HG03565 (cell line): ENCODE measurements around the gene CYB561D1.

Source experiments
- ATAC-seq: cut with Tn5 transposase; IDR thresholded peaks from one replicate; pipeline ENCODE4 v1.9.1; 2021; ENCODE audit warnings: mild to moderate bottlenecking, moderate library complexity; ENCODE audit not compliant: unreplicated experiment

CYB561D1 gene

DNA sequence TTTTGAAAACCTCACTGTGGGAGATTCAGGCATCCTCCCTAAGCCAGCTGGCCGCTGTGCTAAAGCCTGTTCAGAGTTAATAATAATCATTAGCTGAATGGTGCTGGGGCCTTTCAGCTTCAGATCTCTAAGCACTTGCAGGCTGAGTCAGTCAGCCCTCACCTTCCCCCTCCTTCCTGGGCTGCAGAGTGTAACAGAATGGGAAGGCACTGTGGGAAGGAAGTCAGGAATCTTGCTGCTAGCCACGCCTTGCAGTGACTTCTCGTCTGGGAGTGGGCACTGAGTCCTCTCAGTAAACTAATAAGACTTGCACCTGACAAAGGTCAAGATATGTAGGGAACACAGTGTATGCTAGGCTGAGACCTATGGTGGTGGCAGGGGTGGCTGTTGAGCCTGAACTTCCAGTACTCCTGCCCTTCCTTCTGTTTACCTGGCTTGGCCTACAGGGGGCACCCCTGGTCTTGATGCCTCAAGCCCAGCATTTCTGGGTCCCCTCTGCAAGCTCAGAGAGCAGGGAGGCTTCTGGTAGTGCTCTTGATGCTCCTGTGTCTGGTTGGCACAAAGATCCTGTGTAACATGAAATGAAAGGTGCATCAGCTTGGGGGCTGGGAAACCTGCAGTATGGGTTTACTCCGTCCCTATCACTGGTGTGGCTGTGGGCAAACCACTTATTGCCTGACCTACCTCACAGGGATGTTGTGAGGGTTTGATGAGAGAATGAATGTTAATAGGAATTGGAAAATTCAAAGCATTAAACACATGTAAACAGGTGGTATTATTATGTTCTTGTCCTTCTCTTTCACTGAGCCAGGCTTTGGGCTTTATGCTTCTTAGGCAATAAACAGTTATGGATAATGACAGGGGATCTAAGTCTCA lies 6.0 kb downstream of the CYB561D1 start:
- no peak for ATAC-seq

DNA sequence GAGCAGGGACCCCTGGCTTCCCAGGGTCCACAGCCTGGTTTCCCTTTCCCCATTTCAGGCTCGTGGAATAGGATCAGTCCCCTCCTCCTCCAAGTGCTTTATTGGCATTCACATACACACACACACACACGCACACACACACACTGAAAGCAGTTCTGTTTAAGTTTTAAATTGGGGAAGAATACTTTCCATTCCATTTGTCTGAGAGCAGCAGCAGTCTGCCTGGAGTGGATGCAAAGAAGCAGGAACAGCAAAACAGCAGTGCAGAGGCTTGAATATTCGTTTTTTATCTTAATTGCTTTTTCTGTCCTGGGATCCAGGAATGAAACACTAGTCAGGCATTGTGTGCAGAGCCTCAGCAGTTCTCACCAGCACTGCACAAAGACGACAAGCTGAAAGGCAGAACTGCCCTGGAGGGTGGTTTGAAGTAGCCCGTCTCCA lies 7.1 kb downstream of the CYB561D1 start:
- no peak for ATAC-seq

DNA sequence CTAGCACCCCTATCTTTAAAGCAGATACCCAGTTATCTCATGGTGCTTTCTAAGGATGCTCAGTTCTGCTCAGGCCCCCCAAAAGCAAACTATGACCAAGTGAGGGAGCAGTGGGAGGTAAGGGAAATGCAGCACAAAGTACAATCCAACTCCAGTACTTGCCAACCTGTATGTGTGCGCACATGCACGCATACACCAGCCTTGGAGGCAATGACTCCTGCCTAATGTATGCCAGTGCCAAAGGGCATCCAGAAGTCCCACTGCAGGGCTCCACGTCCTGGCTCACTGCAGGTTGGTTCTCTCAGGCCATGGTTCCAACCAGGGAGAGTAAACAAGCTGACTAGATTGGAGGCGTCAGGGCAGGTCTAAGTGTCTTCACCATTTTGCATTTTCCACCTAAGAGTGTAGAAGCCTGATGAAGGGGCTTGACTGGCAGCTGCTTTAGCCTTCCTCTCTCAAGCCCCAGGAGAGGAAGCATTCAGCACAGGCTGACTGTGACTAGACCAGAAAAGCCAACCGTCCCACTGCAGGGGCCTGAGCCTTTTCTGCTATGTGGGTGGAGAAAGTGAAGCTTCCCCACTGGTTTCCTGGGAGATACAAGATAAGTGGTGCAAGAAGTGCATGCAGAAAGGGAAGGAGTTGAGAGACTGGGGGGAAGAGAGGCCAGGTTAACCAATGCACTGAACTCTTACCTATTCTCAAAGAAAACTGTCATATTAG lies 7.9 kb downstream of the CYB561D1 start:
- ATAC-seq = no peak

DNA sequence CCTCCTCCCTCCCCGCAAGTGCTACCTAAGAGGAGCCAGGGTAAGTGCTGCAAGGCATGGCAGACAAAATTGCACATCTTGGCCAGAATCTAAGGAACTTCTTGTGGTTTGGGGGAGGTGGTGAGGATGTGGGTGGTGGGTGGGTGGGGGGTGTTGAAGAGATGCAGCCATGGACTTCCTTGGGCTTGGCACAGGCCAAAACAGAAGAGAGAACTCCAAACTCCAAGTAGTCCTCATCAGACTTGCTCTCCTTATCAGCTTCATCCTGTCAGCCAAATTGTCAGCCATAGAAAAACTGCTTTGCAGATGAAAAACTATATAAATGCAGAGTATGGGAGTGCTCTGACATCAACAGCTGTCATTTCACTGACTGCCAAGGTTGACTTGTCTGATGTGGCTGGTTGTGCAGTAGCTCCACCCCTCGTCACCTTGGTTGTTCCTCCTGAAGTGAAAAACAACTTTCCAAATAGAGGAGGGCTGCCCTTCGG lies 8.5 kb downstream of the CYB561D1 start:
- ATAC-seq = no peak

DNA sequence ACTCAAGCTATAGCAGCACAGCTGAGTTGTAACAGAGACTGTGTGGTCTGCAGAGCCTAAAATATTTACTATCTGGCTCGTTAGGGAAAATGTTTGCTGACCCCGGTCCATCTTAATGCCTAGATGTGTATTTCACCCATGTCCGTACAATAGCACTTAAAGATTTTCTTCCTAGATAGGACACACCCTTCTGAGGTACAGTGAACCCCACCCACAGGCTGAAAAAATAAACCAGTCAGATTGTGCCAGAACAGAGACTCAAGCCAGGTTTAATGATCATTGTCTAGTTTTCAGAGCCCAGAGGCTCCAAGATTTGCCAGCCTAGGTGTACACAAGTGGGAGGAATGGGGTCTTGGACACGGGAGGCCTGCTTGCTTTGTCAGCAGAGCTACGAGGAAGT lies 10.0 kb downstream of the CYB561D1 start:
- ATAC-seq = no peak

DNA sequence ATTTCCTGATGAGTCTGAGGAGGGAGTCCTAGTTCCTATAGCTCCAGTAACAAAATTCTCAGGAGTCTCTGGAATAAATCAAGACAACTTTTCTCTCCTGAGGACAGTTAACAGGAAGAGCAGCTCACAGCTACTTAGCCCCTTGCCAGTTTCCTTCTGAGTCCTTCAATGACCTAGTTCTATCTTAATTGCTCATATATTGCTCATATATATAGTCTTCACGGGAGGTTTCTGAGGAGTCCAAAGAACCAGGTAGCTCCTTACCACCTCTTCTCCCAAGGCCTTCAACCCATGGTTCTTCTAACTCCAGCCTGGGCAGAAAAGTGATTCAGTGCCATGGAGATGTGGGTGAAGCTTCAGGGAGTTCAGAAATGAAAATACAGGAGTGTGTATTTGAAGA lies 11.1 kb downstream of the CYB561D1 start:
- no peak for ATAC-seq

DNA sequence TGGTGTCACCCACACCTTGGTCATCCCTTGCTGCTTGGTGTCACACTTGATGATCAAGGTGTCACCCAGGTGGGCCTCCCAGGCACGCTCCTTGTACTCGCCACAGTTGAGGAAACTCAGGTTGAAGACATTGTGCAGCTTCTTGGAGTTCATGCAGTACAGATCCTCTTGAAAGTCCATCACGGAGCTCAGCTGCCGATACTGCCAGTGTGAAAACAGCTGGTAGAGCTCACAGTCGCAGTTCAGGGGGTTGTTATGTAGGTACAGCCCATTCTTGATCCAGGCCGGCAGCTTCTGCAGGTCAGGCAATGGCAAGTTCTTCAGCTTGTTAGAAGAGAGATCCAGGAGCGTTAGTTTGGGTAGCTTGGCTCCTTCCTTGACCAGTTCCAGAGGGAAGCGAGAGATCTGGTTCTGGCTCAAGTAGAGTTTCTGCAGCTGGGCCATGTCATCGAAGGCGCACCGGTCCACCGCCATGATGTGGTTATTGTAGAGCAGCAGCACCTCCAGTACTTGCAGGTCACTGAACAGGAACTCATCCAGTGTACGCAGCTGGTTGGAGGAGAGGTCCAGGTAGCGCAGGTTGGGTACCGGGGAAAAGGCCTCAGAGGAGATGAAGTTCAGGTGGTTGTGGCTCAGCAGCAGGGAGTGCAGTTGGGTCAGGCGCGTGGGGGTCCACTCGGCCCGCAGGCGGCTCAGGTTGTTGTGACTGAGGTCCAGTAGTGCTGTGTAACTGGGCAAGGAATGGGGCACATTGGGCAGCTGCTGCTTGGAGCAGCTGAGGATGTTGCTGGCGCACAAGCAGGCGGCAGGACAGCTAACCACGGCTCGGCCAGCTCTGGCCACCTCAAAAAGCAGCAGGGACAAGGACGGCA lies 14.3 kb downstream of the CYB561D1 start:
- ATAC-seq = no peak

DNA sequence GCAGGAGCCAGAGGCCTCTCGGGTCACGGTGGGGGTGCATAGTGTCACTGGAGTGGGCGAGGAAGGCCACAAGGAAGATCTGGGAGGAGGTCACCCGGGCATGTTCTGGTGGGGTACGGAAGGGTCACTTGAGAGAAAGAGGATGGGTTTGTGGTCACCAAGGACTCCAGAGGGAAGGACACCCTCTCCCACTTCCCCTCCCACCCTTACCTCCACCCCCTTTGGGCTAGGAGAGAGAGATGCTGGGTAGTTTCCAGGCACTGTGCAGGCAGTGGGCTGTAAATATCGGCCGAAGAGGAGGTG lies 14.9 kb downstream of the CYB561D1 start:
- ATAC-seq = no peak

DNA sequence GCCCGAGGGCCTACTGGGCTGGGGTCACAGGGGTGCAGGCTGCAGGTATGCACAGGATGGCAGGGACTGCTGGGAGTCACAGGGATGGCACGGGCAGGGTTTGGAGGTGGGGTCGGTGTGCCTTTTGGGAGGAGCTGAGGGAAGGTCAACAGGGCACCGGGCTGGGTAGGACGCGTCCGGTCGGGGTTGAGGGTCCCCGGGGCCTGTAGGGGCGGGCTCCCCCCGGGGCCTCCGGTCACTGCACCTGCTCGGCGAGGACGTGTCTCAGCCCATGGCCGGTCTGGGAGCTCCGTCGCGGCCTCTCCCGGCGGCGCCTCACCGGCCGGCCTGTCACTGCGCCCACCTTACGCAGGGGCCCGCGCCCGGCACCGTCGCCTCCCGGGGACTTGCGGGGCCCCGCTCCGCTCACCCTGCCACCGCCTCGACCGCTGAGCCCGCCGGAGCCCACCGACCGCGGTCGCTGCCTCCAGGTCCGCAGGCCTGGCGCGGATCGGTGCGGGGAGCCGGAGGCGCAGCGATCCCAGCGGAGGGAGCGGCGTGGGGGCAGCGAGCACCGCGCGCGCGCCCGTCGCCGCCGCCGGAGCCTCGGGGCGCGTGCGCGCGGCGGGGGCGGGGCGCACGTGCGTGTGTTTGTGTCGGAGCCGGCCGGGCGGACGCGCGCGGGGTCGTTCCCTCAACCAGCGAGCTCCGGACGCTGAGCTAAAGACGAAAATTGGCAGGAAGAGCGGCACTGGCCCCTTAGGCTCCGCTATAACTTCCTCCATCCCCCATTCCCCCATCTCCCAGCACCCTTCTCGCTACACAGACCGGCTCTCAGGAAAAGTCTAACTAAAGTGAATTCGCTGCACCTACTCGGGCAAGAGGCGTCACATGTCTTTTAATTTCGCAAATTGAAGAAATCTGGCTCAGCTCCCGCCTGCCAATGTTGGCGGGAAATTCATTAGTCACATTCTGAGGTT lies 15.6 kb downstream of the CYB561D1 start, which contains the start of gene AMIGO1:
AMIGO1 (minus strand) TSS at position 552 of the 959 bp plus-strand sequence. CDS start 815 bp downstream, outside the sequence.
- no peak for ATAC-seq

DNA sequence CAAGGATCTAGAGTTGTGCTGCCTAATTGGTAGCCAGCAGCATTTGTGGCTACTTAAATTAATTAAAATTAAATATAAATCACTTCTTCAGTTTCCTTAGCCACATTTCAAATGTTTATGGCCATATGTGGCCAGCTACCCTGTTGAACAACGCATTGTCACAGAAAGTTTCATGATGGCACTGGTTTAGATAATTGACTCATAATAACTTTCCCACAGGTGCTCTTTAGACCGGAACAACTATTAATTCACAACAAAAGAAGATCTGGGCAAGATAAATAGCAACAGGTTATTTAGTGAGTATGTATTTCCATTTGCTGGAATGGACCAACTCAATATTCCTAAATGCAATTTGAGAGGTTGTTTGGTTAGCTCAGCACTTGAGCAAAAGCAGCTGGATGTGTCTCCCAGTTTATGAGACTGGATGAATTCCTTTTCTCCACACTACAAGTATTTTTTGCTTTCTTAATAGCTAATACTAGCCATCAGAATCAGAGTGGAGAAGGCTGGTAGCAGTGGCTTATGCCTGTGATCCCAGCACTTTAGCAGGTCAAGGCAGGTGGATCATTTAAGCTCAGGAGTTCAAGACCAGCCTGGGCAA lies 19.3 kb downstream of the CYB561D1 start:
- ATAC-seq = no peak

DNA sequence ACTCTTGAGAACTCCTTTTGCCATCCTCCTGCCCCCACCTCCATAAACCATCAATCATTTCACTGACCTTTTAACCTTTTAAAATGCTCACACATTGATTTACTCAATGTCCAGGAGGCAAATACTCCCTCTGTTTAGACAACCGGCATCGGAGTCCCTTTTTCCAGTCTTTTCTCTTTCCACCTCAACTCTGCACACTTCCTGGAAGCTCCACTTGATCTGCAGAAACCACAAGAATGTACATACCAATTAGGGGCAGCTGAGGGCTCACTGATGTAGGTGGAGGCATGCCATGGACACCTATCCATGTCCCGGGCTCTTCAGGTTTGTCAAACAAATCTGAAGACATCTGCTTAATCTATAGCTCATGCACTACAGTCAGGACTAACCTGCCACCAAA lies 21.0 kb downstream of the CYB561D1 start:
- ATAC-seq = no peak

DNA sequence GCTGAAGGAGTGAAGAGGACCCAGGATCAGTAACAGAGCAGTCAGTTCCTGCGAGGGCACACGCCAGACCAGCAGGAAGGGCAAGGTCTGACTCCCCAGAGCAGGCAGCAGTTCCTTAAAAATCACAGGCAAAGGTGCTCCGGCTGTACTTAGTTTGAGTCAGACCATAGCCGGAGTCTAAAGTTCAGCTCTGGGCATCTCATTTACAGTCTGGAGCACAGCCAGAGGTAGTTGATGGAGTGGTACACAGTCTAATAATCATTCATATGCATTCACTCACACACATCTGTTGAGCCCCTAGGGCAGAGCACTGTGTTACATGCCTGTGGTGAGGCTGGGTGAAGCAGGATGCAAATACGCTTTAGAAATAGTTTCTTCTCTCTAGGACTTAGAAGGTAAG lies 23.0 kb downstream of the CYB561D1 start:
- no peak for ATAC-seq

DNA sequence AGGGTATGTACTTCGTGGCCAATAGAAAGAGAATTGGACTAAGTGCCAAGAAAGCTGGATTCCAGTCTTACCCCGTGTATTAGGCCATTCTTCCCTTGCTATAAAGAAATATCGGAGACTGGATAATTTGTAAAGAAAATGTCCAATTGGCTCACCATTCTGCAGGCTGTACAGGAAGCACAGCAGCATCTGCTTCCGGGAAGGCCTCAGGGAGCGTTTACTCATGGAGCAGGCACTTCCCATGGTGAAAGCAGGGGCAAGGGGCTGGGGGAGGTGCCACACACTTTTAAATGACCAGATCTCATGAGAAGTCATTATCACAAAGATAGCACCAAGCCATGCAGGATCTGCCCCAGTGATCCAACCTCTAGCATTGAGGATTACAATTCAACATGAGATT lies 23.4 kb downstream of the CYB561D1 start:
- no peak for ATAC-seq

DNA sequence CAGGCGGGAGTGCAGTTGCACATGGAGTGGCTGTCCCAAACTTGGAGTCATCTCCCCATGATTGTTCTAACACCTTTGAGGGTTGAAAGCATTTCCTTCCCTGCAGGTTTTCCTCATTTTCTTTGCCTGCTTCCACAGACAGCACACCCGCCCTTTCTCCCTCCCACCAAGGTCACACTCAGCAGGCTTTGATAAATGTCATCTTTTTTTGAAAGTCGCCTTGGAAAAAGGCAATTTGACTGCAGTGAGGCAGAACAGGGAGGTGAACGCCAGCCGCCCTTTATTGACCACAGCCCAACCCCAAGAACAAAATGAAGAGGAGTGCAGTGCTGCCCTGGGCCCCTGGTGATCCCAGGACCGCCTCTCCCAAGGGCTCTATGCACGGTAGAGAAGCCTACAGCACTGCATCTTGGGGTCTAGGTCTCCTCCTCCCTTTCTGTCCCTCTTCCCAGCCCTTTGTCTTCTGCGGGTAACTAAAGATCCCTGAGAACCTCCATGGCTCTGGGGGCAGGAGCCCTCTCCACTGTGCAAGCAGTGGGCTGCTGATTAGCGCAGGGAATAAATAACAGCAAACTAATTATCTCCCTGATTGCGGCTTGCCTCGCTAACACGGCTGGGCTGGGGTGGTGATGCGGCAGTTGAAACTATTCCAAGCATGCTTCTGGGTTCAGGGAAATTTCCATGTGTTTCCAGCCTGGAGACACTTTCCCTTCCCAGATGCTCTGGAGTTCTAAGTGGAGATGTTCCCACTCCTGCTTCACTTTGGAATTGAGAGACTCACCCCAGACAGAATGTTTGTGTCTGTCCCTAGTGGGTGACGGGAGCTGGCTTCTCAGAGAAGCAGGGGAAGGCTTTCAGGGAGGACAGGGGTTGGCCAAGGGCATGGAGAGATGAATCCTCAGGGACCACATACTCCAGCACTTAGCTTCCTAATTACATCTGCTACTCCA lies 27.4 kb downstream of the CYB561D1 start:
- ATAC-seq = no peak

DNA sequence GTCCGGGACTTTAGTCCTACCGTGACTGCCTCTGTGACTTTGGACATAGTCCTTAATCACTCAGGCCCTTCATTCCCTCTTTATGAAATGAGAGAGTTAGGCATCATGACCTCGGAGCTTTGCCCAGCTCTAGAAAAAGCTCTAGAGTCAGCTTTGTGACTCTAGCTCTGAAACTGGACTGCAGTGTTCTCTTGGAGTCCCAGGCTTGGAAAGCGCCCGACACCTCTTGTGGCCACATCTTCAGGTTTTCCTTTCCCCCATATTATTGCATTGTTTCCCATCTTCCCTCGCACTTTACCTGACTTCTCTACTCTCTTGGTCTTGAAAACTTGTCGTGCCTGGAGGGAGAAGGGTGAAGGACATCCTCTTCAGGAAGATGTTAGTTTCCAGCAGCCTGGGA lies 28.1 kb downstream of the CYB561D1 start:
- no peak for ATAC-seq

DNA sequence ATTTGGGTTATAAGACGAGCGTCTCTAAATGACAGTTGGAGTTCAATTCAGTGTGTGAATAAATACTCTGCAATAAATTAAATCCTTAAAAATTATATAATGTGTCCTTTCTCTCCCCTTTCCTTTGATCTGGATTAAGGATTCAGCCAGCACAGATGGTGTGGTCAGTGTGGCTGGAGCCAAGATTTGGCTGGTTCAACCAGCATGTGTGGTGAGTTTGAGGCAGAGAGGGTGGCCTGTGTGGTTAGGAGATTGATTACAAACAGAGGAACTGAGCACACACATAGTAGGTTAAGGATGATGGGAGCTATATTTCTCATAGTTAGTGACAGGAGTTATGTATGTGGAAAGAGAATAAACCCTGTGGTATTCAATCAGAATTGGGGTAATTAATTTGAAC lies 29.8 kb downstream of the CYB561D1 start:
- ATAC-seq = no peak

DNA sequence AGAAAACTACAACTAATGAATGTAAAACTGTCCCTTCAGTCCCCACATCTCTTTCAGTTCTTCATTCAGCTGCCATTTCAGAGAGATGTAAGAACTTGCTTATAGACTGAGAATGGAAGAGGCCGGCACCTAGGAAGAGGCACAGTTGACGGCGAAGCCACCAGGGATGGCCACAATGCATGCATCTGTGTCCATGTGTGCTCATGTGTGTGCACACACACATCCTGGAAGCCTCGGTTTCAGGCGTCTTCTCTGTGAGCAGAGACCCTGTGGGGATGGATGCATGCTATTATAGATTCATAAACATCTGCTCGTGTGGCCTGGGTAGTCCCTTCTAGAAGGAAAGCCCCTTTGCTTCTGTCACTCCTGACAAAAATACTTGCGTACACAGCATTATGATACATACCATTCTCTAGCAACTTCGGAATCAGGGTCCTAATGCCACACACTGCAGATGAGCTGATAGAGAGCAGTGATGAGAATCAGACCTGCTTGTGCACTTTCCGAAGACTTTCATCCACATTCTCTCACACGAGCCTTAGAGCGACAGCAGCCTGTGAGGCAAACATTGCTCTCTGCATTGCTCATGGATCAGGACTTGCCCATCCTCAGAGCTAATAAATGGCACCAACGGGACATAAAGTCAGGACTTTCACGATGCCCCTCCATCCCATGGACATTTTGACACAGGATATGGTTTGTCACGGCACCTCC lies 33.4 kb downstream of the CYB561D1 start:
- peak; percentile 57 for ATAC-seq
